Endothelial cell of umbilical vein (primary cell): ENCODE measurements around the gene CYP27C1. TPM values are rescaled to one million over a fixed set of nuclear protein-coding genes. Genes with fewer than 3 reads are reported as not detected.

ENCODE experiments used
- BruUV-seq: library from RNA; stranded (reverse); fragments of 400-500 nt; replicated peaks from 2 replicates; lab custom pipeline; 2021; lab: Mats Ljungman, UMichigan
- CTCF ChIA-PET: fragments of 300-600, 350-600 bp; sonication (Branson Sonifier 250); formaldehyde crosslinking; loops from one replicate; lab custom pipeline; 2021; ENCODE audit warnings: antibody characterized with exemption, inconsistent platforms; lab: Charles Lee
- POLR2A ChIA-PET: fragments of 300-600, 350-600 bp; sonication (Branson Sonifier 250); formaldehyde crosslinking; loops from one replicate; lab custom pipeline; 2021; ENCODE audit warnings: antibody characterized with exemption, inconsistent platforms; lab: Charles Lee
- DNase-seq: peaks from one replicate; pipeline ENCODE4 v3.0.0-alpha.2; 2011; ENCODE audit warnings: low read depth, low spot score
- FAIRE-seq: peaks from 2 replicates; lab custom pipeline; 2011; peaks lifted over from hg19 to GRCh38; lab: Jason Lieb, UNC
- H2AFZ ChIP-seq: 2 replicates; pipeline ENCODE4 v1.6.0; 2012; ENCODE audit warnings: low read depth, low read length, control low read depth, inconsistent platforms
- H3K27ac ChIP-seq: 2 replicates; pipeline ENCODE4 v1.5.1; 2011; ENCODE audit warnings: low read depth, mild to moderate bottlenecking, control low read depth, low read length, moderate library complexity; ENCODE audit not compliant: insufficient read depth
- H3K27me3 ChIP-seq, 2 experiments: 2 replicates each; pipeline versions ENCODE4 v1.6.0 to v1.6.1; 2011; ENCODE audit warnings: low read length in 2 of 2, mixed read lengths in 1 of 2; ENCODE audit not compliant: control insufficient read depth in 2 of 2, insufficient read depth in 2 of 2
- H3K36me3 ChIP-seq, 2 experiments: 2 replicates in 1 of 2; 3 replicates in 1 of 2; pipeline ENCODE4 v1.5.1; 2011; ENCODE audit warnings: low read length in 2 of 2, mild to moderate bottlenecking in 1 of 2, moderate library complexity in 1 of 2; ENCODE audit not compliant: control insufficient read depth in 2 of 2, insufficient read depth in 2 of 2; ENCODE audit errors: extremely low read depth in 1 of 2
- H3K4me1 ChIP-seq: 3 replicates; pipeline ENCODE4 v1.5.1; 2011; ENCODE audit warnings: mild to moderate bottlenecking, low read length; ENCODE audit not compliant: control insufficient read depth, insufficient read depth; ENCODE audit errors: extremely low read depth
- H3K4me2 ChIP-seq: 2 replicates; pipeline ENCODE4 v1.6.1; 2011; ENCODE audit warnings: low read length, control low read depth, mixed read lengths; ENCODE audit not compliant: insufficient read depth
- H3K4me3 ChIP-seq, 3 experiments: fragments of 200-600 bp in 1 of 3; sonication (generic), shearing (Covaris generic) in 1 of 3; replicated peaks in 1 of 3; 2 replicates each; pipeline ENCODE4 v1.5.1; 2011 to 2016; ENCODE audit warnings: control low read depth in 3 of 3, low read length in 3 of 3, mild to moderate bottlenecking in 2 of 3, inconsistent platforms in 1 of 3, low read depth in 1 of 3, moderate library complexity in 1 of 3; ENCODE audit not compliant: insufficient read depth in 1 of 3
- H3K79me2 ChIP-seq: 2 replicates; pipeline ENCODE4 v1.6.0; 2012; ENCODE audit warnings: low read length, inconsistent platforms; ENCODE audit not compliant: control insufficient read depth, insufficient read depth
- H3K9ac ChIP-seq: replicated peaks from 2 replicates; pipeline ENCODE3; 2011; ENCODE audit warnings: low read length, control low read depth; ENCODE audit not compliant: insufficient read depth; ENCODE audit errors: extremely low read depth
- H3K9me1 ChIP-seq: replicated peaks from 3 replicates; pipeline ENCODE4 v1.6.0; 2011; ENCODE audit warnings: mild to moderate bottlenecking, low read length; ENCODE audit not compliant: control insufficient read depth, insufficient read depth; ENCODE audit errors: extremely low read depth
- H3K9me3 ChIP-seq: replicated peaks from 2 replicates; pipeline ENCODE4 v1.5.1; 2012; ENCODE audit warnings: low read length, inconsistent platforms; ENCODE audit not compliant: control insufficient read depth, insufficient read depth
- H4K20me1 ChIP-seq: replicated peaks from 2 replicates; pipeline ENCODE3; 2011; ENCODE audit warnings: mild to moderate bottlenecking, low read length; ENCODE audit not compliant: control insufficient read depth, insufficient read depth; ENCODE audit errors: extremely low read depth
- CTCF ChIP-seq, 2 donors: IDR thresholded peaks; 1 replicate in 1 of 2; 2 replicates in 1 of 2; pipeline ENCODE4 v1.5.1; 2011; ENCODE audit warnings: low read length in 2 of 2, mild to moderate bottlenecking in 2 of 2, moderate library complexity in 2 of 2, control low read depth in 1 of 2, inconsistent platforms in 1 of 2, low read depth in 1 of 2; ENCODE audit not compliant: insufficient read depth in 1 of 2; ENCODE audit errors: extremely low read depth in 1 of 2
- EZH2 ChIP-seq: IDR thresholded peaks from 2 replicates; pipeline ENCODE4 v1.6.1; 2012; ENCODE audit warnings: borderline replicate concordance, low read depth, mild to moderate bottlenecking, moderate library complexity, low read length, inconsistent platforms; ENCODE audit not compliant: severe bottlenecking
- FOS ChIP-seq: IDR thresholded peaks from 2 replicates; pipeline ENCODE4 v1.6.1; 2011; ENCODE audit warnings: mild to moderate bottlenecking, low read length, moderate library complexity, borderline replicate concordance; ENCODE audit not compliant: insufficient read depth
- GATA2 ChIP-seq: IDR thresholded peaks from 2 replicates; pipeline ENCODE4 v1.7.0; 2011; ENCODE audit warnings: low read depth, mild to moderate bottlenecking, moderate library complexity, mixed read lengths, low read length; ENCODE audit not compliant: insufficient read length, insufficient read depth
- JUN ChIP-seq: IDR thresholded peaks from 2 replicates; pipeline ENCODE4 v1.6.1; 2011; ENCODE audit warnings: borderline replicate concordance, low read depth; ENCODE audit not compliant: insufficient read length, insufficient read depth
- MAX ChIP-seq: IDR thresholded peaks from 2 replicates; pipeline ENCODE4 v1.6.1; 2011; ENCODE audit not compliant: insufficient read depth, insufficient read length
- MYC ChIP-seq: IDR thresholded peaks from one replicate; pipeline ENCODE4 v1.6.1; 2011; ENCODE audit warnings: mild to moderate bottlenecking, low read depth, low read length
- POLR2A ChIP-seq: IDR thresholded peaks from 2 replicates; pipeline ENCODE4 v1.6.1; 2012; ENCODE audit warnings: low read depth, mild to moderate bottlenecking, control low read depth, low read length
- POLR2AphosphoS5 ChIP-seq: IDR thresholded peaks from 2 replicates; pipeline ENCODE4 v1.6.1; 2012; ENCODE audit warnings: low read depth, mild to moderate bottlenecking, control low read depth, low read length, moderate library complexity; ENCODE audit not compliant: insufficient read depth
- dilution Hi-C: fragments of 300-500 bp; cut with MboI; formaldehyde crosslinking; loops from one replicate; pipeline ENCODE4 v1.15.0; 2019; ENCODE audit warnings: low sequenced_read_pairs; ENCODE audit not compliant: extremely low pct_ligation_motif_present
- intact Hi-C: fragments of 100-400 bp; cut with micrococcal nuclease; formaldehyde crosslinking; loops from one replicate; pipeline ENCODE4 v1.10.0; 2022
- polyA plus RNA-seq, 4 experiments: library from polyadenylated mRNA; depleted of rRNA in 3 of 4; stranded (reverse) in 3 of 4; unstranded in 1 of 4; fragments of >200 nt; gene quantifications; 2 replicates each; pipeline versions ENCODE4 v1.2.1 to v1.2.3, GENCODE V29; 2011 to 2012; ENCODE audit warnings: missing spikeins in 1 of 4
- total RNA-seq: library from RNA; stranded (reverse); gene quantifications from 2 replicates; pipeline ENCODE4 v1.2.3, GENCODE V29; 2021

CYP27C1 gene
- total and polyA plus RNA-seq, 2 donors (not counting 3 experiments of a cell fraction or from before 2014, with no cell fraction given) = not detected

GRCh38 chr2:127155028-127155581 is 65.0 kb downstream of the CYP27C1 start:
- H3K9ac ChIP-seq = no peak overlapping the region
- dilution Hi-C loops = no loop called here
- H4K20me1 ChIP-seq = no peaks in the 10 kb centered on the region
- H3K79me2 ChIP-seq = no peaks in the 10 kb centered on the region
- DNase-seq (no peak), FAIRE-seq (peak; percentile 31)
- no TSS peak for BruUV-seq
- no peak overlapping the region for H3K4me2 ChIP-seq
- peaks cover 14% of the 10 kb centered on the region for H3K4me1 ChIP-seq
- TF ChIP-seq MAX (no peak), JUN (no peak), CTCF (IDR thresholded peaks at IDR 0.05; ENCODE audit: extremely low read depth in 1 of 2, insufficient read depth in 1 of 2, low read depth in 1 of 2, low read length in 2 of 2) (no peak), POLR2A (no peak), MYC (no peak), FOS (no peak), GATA2 (no peak), POLR2AphosphoS5 (no peak), EZH2 (no peak)
- H3K27ac ChIP-seq = no peak overlapping the region
- H3K4me3 ChIP-seq = no peak overlapping the region
- H3K36me3 ChIP-seq = no peaks in the 10 kb centered on the region
- H3K9me3 ChIP-seq = no peaks in the 10 kb centered on the region
- ChIA-PET POLR2A (no interaction called here), CTCF (interaction anchor here (0.6 to 1.7 kb wide), 7 partner anchors 11 to 87 kb away, joined by 3 to 7 read pairs (median 4); no protein-coding TSS in a partner anchor)
- intact Hi-C loops = no loop called here
- no peak overlapping the region for H2AFZ ChIP-seq
- no peaks in the 10 kb centered on the region for H3K27me3 ChIP-seq
- H3K9me1 ChIP-seq = no peaks in the 10 kb centered on the region
